Transverse colon (tissue), 4 donors: Measurements from ENCODE around the gene DEPP1. TPM values are rescaled to one million over a fixed set of nuclear protein-coding genes. Genes with fewer than 3 reads are reported as not detected.

ENCODE experiments used
- DNase-seq: peaks from one replicate; pipeline ENCODE4 v3.0.0-alpha.2; 2019
- H3K27ac ChIP-seq, 4 donors: fragments of 200-600 bp; sonication (generic); 2 replicates each; pipeline ENCODE4 v1.5.1; 2016 to 2018; ENCODE audit warnings: inconsistent platforms in 4 of 4
- H3K27me3 ChIP-seq: fragments of 200-600 bp; sonication (generic); 2 replicates; pipeline ENCODE4 v1.5.1; 2017; ENCODE audit warnings: inconsistent platforms
- H3K36me3 ChIP-seq, 4 donors: fragments of 200-600 bp; sonication (generic); 2 replicates each; pipeline ENCODE4 v1.5.1; 2017 to 2019; ENCODE audit warnings: inconsistent platforms in 4 of 4
- H3K4me1 ChIP-seq, 4 donors: fragments of 200-600 bp; sonication (generic); 2 replicates each; pipeline ENCODE4 v1.5.1; 2017 to 2020; ENCODE audit warnings: inconsistent platforms in 4 of 4
- H3K4me3 ChIP-seq, 4 donors: fragments of 200-600 bp; sonication (generic); 1 replicate in 1 of 4; 2 replicates in 3 of 4; pipeline versions ENCODE4 v1.5.1 to v1.6.1; 2017 to 2019; ENCODE audit warnings: inconsistent platforms in 4 of 4
- H3K9me3 ChIP-seq, 2 donors: fragments of 200-600 bp; sonication (generic); 2 replicates each; pipeline ENCODE4 v1.5.1; 2017 to 2019; ENCODE audit warnings: inconsistent platforms in 2 of 2
- EP300 ChIP-seq: sonication (generic); formaldehyde crosslinking; IDR thresholded peaks from one replicate; pipeline ENCODE4 v1.6.1; 2017; ENCODE audit warnings: antibody characterized with exemption, low read depth
- POLR2A ChIP-seq: fragments of 450-650 bp; IDR thresholded peaks from one replicate; pipeline ENCODE4 v1.6.1; 2016; ENCODE audit warnings: antibody characterized with exemption, mild to moderate bottlenecking, moderate library complexity
- POLR2AphosphoS5 ChIP-seq, 3 donors: sonication (generic); formaldehyde crosslinking; IDR thresholded peaks; one replicate each; pipeline ENCODE4 v1.6.1; 2016; ENCODE audit warnings: antibody characterized with exemption in 3 of 3
- WGBS, 2 donors: methylation state at CpG; one replicate each; pipeline ENCODE4 v1.1.5; 2018; ENCODE audit warnings: low coverage in 1 of 2; 5-methylcytosine and 5-hydroxymethylcytosine counted together
- in situ Hi-C, 4 donors: fragments of 200-750 bp; cut with MboI; loops; one replicate each; pipeline versions ENCODE4 v1.15.0 to v1.15.1; 2017; ENCODE audit warnings: low sequenced_read_pairs in 3 of 4, low pct_ligation_motif_present in 1 of 4, low pct_unique_long_range_greater_than_20kb in 1 of 4
- intact Hi-C: fragments of 100-400 bp; cut with DNase I; formaldehyde crosslinking; loops from one replicate; pipeline ENCODE4 v1.15.1; 2023; ENCODE audit warnings: low total_unique reads
- total RNA-seq, 4 donors: library from RNA; depleted of rRNA; stranded (reverse); fragments of >200 nt; gene quantifications; one replicate each; pipeline ENCODE4 v1.1.0, GENCODE V29; 2016
- TF ChIP-seq, protein P1 (sequence below), 5 experiments: fragments of 200-600 bp in 3 of 5; fragments of 450-650 bp in 2 of 5; sonication (generic) in 3 of 5; IDR thresholded peaks; 1 replicate in 2 of 5; 2 replicates in 3 of 5; pipeline ENCODE4 v1.5.1; 2016 to 2017; ENCODE audit warnings: antibody characterized with exemption in 5 of 5, inconsistent platforms in 3 of 5, mild to moderate bottlenecking in 2 of 5, moderate library complexity in 1 of 5

DEPP1 gene
- total RNA-seq, 4 donors from 2014 or later, result 14.6 to 109 (median 76.6) TPM

DNA sequence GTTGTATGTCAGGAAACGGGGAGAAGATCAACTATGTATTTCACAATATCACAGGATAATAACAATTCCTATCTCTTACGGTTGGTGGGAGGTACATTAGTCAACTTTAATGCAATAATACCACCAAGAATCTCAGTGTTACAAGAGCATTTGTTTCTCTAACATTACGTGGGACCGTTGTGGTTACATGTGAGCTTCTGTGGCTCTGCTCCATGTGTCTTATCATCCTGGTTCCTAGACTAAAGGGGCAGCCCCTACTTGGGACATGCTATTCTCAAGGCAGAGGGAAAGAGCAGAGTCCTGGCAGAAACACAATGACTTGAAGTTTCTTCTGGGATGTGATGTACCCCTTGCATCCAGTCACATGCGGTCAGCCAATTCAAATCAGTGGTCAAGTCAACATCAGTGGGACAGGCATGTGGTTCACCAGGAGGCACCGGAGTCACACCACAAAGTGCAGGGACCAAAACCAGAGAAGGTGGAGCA lies 19.6 kb upstream of the DEPP1 start:
- peak overlapping the region; percentile 79 to 86 (median 83) for H3K27ac ChIP-seq
- no peak overlapping the region for H3K4me3 ChIP-seq
- peaks cover 0 to under 1% (median 0%) of the 10 kb centered on the region in 4 donors for H3K36me3 ChIP-seq
- WGBS, 2 donors, result 83 to 84% methylated on average over 5 to 6 of the region's 6 CpGs
- no peaks in the 10 kb centered on the region for H3K9me3 ChIP-seq
- TF ChIP-seq POLR2AphosphoS5 (IDR thresholded peaks at IDR 0.05) (peak in 1 of 3 donors; percentile 27), POLR2A (no peak)
- H3K27me3 ChIP-seq, result no peaks in the 10 kb centered on the region
- in situ Hi-C loops, result no loop called here
- intact Hi-C loops, result no loop called here
- no peak for DNase-seq
- H3K4me1 ChIP-seq, result peaks cover 25 to 62% (median 33%) of the 10 kb centered on the region in 4 donors

DNA sequence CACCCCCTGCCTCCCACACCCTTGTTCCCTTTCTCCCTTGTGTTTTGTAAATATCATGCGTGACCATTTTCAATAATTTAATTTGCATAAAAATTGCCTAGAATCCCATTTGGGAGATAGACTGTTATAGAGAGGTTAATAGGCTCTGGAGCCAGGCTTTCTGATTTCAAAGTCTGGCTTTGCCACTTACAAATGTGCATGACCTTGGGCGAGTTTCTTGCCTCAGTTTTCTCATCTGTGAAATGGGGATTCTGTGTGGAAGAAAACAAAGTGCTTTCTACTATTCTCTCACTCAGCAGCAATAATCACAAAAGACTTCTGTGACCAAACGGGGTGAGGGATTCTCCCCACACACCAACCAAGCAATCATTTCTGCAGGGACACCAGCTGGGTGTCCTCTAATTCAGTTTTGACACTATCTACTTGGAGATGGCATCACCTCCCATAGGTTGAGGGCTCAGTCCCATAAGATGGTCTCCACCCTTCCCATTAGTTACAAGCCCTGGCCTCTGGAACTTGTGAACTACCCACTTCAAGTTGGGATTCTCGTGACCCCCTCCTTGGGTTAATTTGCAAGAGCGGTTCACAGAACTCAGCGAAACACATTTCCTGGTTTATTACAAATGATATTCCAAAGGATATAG lies 18.6 kb upstream of the DEPP1 start:
- H3K4me3 ChIP-seq, result no peak overlapping the region
- no peaks in the 10 kb centered on the region for H3K9me3 ChIP-seq
- TF ChIP-seq POLR2AphosphoS5 (IDR thresholded peaks at IDR 0.05), result no peak
- TF ChIP-seq, protein P1, sequence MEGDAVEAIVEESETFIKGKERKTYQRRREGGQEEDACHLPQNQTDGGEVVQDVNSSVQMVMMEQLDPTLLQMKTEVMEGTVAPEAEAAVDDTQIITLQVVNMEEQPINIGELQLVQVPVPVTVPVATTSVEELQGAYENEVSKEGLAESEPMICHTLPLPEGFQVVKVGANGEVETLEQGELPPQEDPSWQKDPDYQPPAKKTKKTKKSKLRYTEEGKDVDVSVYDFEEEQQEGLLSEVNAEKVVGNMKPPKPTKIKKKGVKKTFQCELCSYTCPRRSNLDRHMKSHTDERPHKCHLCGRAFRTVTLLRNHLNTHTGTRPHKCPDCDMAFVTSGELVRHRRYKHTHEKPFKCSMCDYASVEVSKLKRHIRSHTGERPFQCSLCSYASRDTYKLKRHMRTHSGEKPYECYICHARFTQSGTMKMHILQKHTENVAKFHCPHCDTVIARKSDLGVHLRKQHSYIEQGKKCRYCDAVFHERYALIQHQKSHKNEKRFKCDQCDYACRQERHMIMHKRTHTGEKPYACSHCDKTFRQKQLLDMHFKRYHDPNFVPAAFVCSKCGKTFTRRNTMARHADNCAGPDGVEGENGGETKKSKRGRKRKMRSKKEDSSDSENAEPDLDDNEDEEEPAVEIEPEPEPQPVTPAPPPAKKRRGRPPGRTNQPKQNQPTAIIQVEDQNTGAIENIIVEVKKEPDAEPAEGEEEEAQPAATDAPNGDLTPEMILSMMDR (IDR thresholded peaks at IDR 0.05), result no peak
- no peaks in the 10 kb centered on the region for H3K27me3 ChIP-seq
- WGBS, 2 donors, result 88 to 100% methylated on average over 3 to 6 of the region's 6 CpGs
- in situ Hi-C loops, result no loop called here
- no peak for DNase-seq
- H3K36me3 ChIP-seq, result no peaks in the 10 kb centered on the region
- intact Hi-C loops, result loop anchor here (2.0 kb wide), 1 partner anchor 34 kb away; no protein-coding TSS in a partner anchor
- peaks cover 23 to 54% (median 30%) of the 10 kb centered on the region in 4 donors for H3K4me1 ChIP-seq
- H3K27ac ChIP-seq, result peak overlapping the region; percentile 79 to 86 (median 83)

DNA sequence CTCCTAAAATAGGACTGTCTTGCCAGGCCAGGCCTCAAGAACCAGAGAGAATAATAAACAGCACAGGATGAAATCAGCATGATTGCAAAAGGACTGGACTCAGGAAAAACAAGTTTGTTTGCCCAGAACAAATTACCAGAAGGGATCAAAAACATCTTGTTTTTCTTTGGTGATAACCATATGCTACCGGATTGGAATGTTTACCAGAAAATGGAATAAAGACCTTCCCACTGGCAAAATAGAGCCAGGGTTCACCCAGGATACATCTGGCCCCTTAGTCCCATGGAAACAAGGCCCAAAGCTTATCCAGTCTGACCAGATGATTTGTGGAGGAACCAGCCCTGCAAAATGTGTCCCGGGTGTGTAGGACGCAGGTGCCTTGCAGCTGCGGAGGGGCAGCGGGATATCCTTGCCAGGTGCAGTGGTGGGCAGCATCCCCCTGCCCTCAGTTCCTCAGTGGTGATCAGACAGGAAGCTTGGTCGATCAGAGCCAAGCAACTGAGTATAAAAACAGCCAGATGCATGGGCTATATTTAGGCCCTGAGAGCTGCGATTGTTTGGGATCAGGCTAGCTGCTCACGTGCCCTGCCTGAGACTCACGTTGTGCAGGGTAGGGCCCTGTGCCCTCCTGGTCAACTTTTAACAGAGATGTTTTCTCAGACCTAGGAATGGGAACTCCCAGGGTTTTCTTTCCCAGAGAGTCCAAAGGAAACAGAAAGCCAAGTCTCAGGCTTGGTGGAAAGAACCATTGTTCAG lies 17.5 kb upstream of the DEPP1 start:
- intact Hi-C loops (loop anchor here (2.0 kb wide), 1 partner anchor 33 kb away; no protein-coding TSS in a partner anchor), in situ Hi-C loops (no loop called here)
- H3K9me3 ChIP-seq, result no peaks in the 10 kb centered on the region
- H3K4me3 ChIP-seq, result no peak overlapping the region
- DNase-seq, result no peak
- 51% methylated on average over 9 of the region's 9 CpGs; no CpG with 5 or more reads in 1 of the 2 donors for WGBS, 2 donors
- TF ChIP-seq POLR2AphosphoS5 (IDR thresholded peaks at IDR 0.05) (peak; percentile 32 to 53 (median 53)), EP300 (no peak), POLR2A (peak; percentile 7)
- peak overlapping the region; percentile 79 to 86 (median 83) for H3K27ac ChIP-seq
- H3K36me3 ChIP-seq, result no peaks in the 10 kb centered on the region
- H3K4me1 ChIP-seq, result peaks cover 14 to 49% (median 25%) of the 10 kb centered on the region in 4 donors
- H3K27me3 ChIP-seq, result no peaks in the 10 kb centered on the region

DNA sequence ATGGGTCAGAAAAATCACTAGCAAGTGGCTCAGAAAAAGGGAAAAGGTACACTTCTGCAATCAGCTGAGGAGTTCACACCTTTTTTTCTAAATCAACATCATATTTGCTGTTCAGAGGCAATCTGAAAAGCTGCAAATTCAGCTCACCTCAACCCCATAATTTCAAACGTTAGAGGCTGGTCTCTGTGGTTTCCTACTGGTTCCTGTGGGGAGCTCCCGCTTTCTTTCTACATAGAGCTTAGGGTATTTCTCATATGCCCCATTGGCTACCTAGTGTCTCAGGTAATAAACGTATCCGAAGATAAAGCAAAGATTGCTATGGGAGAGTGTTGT lies 16.9 kb upstream of the DEPP1 start:
- in situ Hi-C loops (no loop called here), intact Hi-C loops (no loop called here)
- TF ChIP-seq POLR2A (no peak), POLR2AphosphoS5 (IDR thresholded peaks at IDR 0.05) (no peak), EP300 (no peak)
- TF ChIP-seq, protein P1 (IDR thresholded peaks at IDR 0.05), result no peak
- peaks cover 14 to 47% (median 24%) of the 10 kb centered on the region in 4 donors for H3K4me1 ChIP-seq
- H3K27me3 ChIP-seq, result no peaks in the 10 kb centered on the region
- DNase-seq, result no peak
- H3K9me3 ChIP-seq, result no peaks in the 10 kb centered on the region
- 38 to 44% methylated on average over 4 of the region's 4 CpGs for WGBS, 2 donors
- H3K36me3 ChIP-seq, result no peaks in the 10 kb centered on the region
- peak overlapping the region; percentile 79 to 86 (median 83) for H3K27ac ChIP-seq
- no peak overlapping the region for H3K4me3 ChIP-seq
